GM19043 (cell line): ENCODE results near the gene IL34.

Source experiments
- ATAC-seq: cut with Tn5 transposase; IDR thresholded peaks from one replicate; pipeline ENCODE4 v1.9.1; 2021; ENCODE audit warnings: low read depth; ENCODE audit not compliant: unreplicated experiment

Gene IL34

GRCh38 chr16:70686376-70687101 lies 40.2 kb downstream of the IL34 start:
- ATAC-seq, result no peak

DNA sequence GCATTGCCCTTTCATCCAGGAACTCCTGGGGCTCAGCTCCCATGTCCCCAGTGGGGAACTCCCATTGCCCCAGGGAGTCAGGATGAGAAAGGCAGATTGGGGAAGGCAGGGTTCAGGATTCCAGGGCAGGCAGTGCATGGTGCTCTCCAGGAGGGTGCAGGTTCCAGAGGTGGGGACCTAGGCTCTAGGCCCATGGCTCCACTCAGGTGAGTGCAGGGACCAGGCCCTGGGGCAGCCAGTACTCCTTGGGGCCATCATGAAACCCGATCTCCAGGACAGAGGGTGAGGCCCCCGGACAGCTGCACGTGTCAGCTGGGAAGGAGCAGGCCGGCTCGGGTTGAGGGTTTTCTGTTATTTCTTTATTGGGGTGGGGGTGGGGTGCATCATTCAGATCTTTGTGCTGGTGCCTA lies 40.7 kb downstream of the IL34 start:
- ATAC-seq, result no peak

GRCh38 chr16:70687671-70688245 lies 41.4 kb downstream of the IL34 start:
- ATAC-seq, result no peak

GRCh38 chr16:70688246-70688742 lies 41.9 kb downstream of the IL34 start:
- no peak for ATAC-seq

DNA sequence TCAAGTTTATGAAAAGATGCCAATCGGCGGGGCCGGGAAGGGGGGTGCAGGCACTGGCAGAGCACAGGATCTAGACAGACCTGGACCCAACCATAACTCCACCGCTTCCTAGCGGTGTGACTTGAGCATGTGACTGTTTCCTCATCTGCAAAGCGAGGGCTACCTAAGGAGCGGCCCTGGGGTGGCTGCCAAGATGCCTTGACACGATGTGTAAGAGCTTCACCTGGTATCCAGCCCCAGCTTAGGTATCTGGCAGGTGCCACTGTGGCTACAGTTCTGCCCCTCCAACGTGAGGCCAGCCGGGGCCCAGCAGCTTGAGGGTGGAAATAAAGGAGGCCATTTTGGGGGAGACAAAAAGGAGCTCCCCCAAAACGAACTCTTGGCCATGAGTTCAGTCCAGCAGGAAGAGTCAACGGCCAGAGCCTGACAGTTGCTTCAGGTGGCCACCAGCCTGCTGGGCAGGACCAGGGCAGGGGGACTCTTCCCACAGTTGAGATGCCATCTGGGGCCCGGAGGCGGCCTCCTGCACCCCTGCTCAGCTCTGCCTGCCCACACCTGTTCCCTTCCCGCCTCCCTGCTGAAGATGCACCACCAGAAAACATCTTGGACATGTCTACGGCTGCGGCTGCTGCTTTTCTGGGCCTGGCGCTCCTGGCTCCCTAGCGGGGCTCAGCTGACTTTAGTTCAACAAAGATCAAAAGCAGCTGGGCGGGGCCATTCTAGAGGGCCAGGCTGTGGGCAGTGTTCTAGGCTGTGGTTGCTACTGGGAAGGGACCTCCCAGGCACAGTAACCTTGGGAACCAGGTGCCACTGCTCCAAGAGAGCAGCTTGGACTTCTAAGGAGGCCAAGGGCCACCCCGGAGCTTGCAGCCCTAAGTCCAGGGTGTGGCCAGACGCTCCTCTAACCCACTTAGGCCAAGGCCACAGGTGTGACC lies 42.9 kb downstream of the IL34 start:
- ATAC-seq, result no peak

DNA sequence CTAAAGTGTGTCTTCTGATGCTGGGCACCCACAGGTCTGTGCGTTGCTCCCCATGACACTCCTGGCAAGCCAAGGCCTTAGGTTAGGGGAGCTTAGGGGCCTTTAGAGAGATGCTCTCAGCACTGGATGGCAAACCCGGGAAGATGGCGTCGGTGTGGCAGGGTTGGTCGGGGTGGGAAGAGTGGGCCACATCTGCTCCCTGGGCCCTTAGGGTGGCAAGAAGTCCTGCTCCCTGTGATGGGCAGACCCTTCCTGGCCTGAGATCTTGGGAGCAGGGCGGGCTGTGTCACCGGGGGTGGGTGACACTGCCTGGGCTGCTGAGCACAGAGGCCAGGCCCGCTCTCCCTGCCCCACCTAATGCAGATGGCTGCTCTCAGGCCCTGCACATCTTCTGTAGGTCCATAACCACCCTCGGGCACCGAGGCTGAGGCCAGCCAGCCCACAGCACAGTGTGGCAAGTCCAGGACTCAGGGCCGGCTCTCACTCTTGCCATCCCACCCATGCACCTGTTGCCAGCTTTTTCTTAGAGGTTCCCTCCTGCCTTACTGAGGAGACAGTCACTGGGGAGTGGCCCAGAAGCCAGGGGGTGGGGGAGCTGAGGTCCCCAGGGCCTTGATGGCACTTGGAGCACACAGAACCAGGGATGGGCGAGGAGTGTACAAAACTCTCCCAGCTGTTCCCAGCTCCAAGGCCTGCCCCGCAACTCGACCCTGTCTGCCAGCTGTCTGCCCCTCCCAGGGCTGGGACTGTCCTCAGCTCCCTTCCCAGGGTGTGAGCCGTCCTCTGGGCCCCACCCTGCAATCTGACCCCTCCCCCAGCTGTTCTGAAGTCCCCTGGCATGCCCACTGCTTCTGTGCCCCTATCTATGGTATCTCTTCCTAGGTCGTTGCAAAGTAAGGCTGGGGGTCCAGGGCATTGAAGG lies 43.9 kb downstream of the IL34 start:
- ATAC-seq, result no peak

GRCh38 chr16:70691223-70692129 lies 45.1 kb downstream of the IL34 start:
- ATAC-seq, result no peak

DNA sequence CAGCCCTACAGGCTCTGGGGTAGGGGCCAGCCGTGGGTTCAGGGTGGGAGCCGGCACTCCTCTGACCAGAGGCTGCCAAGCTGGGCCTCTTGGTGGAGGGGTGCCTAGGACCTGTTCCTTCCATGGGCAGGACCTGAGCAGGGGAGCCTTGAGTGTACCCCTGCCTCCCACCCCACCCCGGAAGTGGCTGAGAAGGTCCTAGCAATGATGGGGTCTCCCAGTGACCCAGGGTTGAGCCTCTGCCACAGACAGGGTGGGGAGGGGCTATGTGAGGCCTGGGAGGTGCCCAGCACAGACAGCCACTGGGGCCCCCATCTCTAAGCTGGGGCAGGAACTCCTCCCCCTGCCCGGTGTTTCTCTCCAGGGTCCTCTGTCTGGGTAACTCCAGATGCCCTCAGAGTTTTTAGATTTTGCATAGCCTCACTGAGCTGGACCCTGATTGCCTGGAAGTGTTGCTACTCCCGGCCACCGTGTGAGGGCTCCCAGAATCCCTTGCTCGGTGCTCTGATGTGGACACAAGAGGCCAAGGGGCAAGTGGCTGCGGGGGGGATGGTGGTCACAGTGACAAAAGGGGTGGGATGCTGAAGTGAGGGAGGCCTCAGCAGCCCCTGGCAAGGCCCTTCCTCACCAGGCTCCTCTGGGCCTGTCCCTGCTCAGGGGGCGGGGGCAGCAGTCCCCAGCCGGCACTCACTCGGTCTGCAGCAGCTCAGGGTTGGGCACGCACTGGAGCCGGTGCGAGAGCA lies 45.9 kb downstream of the IL34 start:
- ATAC-seq, result no peak

- ATAC-seq, result no peak
Measured at GRCh38 chr16:70692873-70693671, 46.7 kb downstream of the IL34 start.

GRCh38 chr16:70694088-70694867 lies 47.9 kb downstream of the IL34 start:
- no peak for ATAC-seq

DNA sequence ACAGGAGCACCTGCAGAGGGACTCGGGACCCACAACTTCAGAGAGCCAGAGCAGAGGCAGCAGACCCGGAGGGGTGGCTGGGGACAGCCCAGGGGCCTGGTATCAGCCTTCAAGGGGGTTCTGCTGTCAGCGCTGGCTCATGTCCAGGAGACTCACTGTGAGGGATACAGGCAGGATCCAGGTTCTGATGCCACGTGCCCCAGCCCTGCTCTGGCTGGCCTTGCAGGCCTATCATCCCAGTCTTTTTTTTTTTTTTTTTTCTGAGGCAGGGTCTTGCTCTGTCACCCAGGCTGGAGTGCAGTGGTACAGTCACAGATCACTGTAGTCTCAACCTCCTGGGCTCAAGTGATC lies 48.5 kb downstream of the IL34 start:
- no peak for ATAC-seq

- ATAC-seq, result peak; percentile 40
Measured at GRCh38 chr16:70695331-70696070, 49.1 kb downstream of the IL34 start.

DNA sequence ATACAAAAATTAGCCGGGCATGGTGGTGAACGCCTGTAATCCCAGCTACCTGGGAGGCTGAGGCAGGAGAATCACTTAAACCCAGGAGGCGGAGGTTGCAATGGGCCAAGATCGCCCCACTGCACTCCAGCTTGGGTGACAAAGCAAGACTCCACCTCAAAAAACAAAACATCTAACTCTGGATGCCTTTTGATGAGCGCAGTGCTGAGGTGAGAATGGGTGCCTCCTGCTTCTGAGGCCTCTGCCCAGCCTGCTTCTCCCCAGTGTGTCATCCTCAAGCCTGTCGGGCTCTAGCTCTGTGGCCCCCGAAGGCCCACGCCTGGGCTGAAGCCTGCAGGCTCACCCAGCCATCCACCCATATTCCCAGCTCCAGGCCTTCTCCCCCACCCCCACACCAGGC lies 50.0 kb downstream of the IL34 start:
- ATAC-seq, result no peak

DNA sequence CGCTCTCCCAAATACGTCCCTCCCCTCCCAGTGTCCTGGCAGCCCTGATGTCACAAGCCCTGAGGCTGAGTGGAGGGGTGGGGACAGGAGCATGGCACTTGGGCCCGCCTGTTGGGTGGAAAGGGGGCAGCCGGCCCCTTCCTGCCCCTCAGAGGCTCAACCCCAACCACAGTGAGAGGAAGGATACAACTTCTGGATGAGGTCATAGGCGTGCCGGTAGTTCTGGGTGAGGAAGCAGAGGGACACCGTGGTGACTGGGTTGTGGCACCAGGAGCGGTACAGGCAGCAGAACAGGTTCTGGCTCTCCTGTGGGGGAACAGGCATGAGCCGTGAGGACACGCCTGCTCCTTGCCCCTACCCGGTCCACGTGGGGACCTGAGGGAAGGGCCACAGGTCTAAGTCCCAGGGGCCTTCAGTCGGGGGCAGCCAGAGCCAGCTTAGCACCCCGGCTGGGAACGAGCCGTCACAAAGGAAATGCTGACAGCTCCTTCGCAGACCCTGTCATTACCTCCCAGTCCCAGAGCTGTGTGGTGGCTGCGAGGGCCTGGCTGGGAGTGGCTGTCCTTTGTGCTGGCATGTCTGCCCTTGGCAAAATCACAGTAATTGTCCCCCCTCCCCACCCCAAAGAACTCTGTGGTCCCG lies 50.7 kb downstream of the IL34 start:
- ATAC-seq, result no peak

- ATAC-seq, result no peak
Measured at GRCh38 chr16:70697594-70698170, 51.3 kb downstream of the IL34 start.

- ATAC-seq, result no peak
Measured at GRCh38 chr16:70698901-70699300, 52.5 kb downstream of the IL34 start.
